NB4 (cell line): ENCODE measurements around the gene SLC22A31.
A peak's percentile ranks its signal among the peaks of the same experiment; 100 is the strongest.
"Not testable (repeated sequence)": the region's sequence is repeated elsewhere in the genome, so short reads cannot be mapped to it uniquely, and the experiment has no call there.

Experiments
- DNase-seq: peaks from one replicate; pipeline ENCODE4 v3.0.0; 2010; ENCODE audit warnings: low read depth
- H3K4me3 ChIP-seq: one replicate; pipeline ENCODE4 v1.5.1; 2011; ENCODE audit warnings: mild to moderate bottlenecking, low read depth, low read length, moderate library complexity
- CTCF ChIP-seq: IDR thresholded peaks from one replicate; pipeline ENCODE4 v1.5.1; 2012; ENCODE audit warnings: low read depth, low read length
- MAX ChIP-seq: IDR thresholded peaks from 2 replicates; pipeline ENCODE4 v1.6.1; 2011; ENCODE audit warnings: low read depth, low read length
- MYC ChIP-seq: IDR thresholded peaks from 2 replicates; pipeline ENCODE4 v1.6.1; 2011; ENCODE audit warnings: low read depth, low read length
- POLR2A ChIP-seq: IDR thresholded peaks from 2 replicates; pipeline ENCODE4 v1.6.1; 2011; ENCODE audit warnings: mild to moderate bottlenecking; ENCODE audit not compliant: insufficient read length; ENCODE audit errors: extremely low read depth

The SLC22A31 gene

GRCh38 chr16:89170346-89171215, 29.8 kb downstream of the SLC22A31 start:
- DNase-seq: peak; percentile 36
- no peak overlapping the region for H3K4me3 ChIP-seq
- no peak for TF ChIP-seq CTCF
- TF ChIP-seq POLR2A: no peak
- TF ChIP-seq MAX: no peak
- TF ChIP-seq MYC: no peak

- DNase-seq: no peak
- TF ChIP-seq CTCF (no peak), POLR2A (no peak), MYC (no peak), MAX (no peak)
- no peak overlapping the region for H3K4me3 ChIP-seq
These were observed 30.6 kb downstream of the SLC22A31 start for GRCh38 chr16:89169778-89170177.

GRCh38 chr16:89168381-89169189, 31.8 kb downstream of the SLC22A31 start:
- H3K4me3 ChIP-seq: no peak overlapping the region
- no peak for DNase-seq
- TF ChIP-seq MAX: no peak
- no peak for TF ChIP-seq CTCF
- TF ChIP-seq POLR2A: no peak
- TF ChIP-seq MYC: no peak

GRCh38 chr16:89167425-89167941, 32.9 kb downstream of the SLC22A31 start:
- TF ChIP-seq MAX (peak; percentile 51; the same call in 1 of the 2 replicates), MYC (peak; percentile 65; the same call in 1 of the 2 replicates), POLR2A (no peak), CTCF (peak; percentile 87)
- peak; percentile 92 for DNase-seq
- no peak overlapping the region for H3K4me3 ChIP-seq

GRCh38 chr16:89166696-89167424, 33.5 kb downstream of the SLC22A31 start:
- no peak overlapping the region for H3K4me3 ChIP-seq
- TF ChIP-seq POLR2A (no peak), MYC (no peak), CTCF (no peak), MAX (no peak)

GRCh38 chr16:89165681-89165979, 34.7 kb downstream of the SLC22A31 start:
- DNase-seq, H3K4me3 ChIP-seq: not testable (repeated sequence)

More at GRCh38 chr16:89166696-89167424, 33.5 kb downstream of the SLC22A31 start:
- peak; percentile 40 for DNase-seq
